Cardiac muscle cell (in vitro differentiated cells and primary cell): ENCODE results near the gene FRG1. TPM values are rescaled to one million over a fixed set of nuclear protein-coding genes. Genes with fewer than 3 reads are reported as not detected.
"Not testable (repeated sequence)": the region's sequence is repeated elsewhere in the genome, so short reads cannot be mapped to it uniquely, and the experiment has no call there.

Source experiments
- DNase-seq, 2 donors: peaks; one replicate each; pipeline versions ENCODE4 v3.0.0 to v3.0.0-alpha.2; 2010 to 2017; ENCODE audit warnings: low read depth in 1 of 2, low spot score in 1 of 2
- H3K27ac ChIP-seq: fragments of 200-600 bp; sonication (generic); 2 replicates; pipeline ENCODE4 v1.5.1; 2016
- H3K27me3 ChIP-seq: fragments of 200-600 bp; sonication (generic); 2 replicates; pipeline ENCODE4 v1.6.0; 2016; ENCODE audit warnings: control low read depth
- H3K36me3 ChIP-seq: fragments of 200-600 bp; sonication (generic); 2 replicates; pipeline ENCODE4 v1.5.1; 2016; ENCODE audit warnings: control low read depth
- H3K4me1 ChIP-seq: fragments of 200-600 bp; sonication (generic); 2 replicates; pipeline ENCODE4 v1.8.1; 2017; ENCODE audit warnings: low read depth, mild to moderate bottlenecking, mixed run types
- H3K4me3 ChIP-seq: fragments of 200-600 bp; sonication (generic); 2 replicates; pipeline ENCODE4 v1.5.1; 2016; ENCODE audit warnings: mild to moderate bottlenecking
- H3K9me3 ChIP-seq: fragments of 200-600 bp; sonication (generic); 2 replicates; pipeline ENCODE4 v1.5.1; 2017; ENCODE audit warnings: low read depth, mild to moderate bottlenecking, control low read depth
- polyA plus RNA-seq: library from polyadenylated mRNA; unstranded; fragments of >200 nt; fragmentation: Nextera tagmentation; extraction: Ambion mirVana; gene quantifications from 2 replicates; pipeline ENCODE4 v1.2.1, GENCODE V29; 2016
- total RNA-seq: library from RNA; depleted of rRNA; stranded (reverse); fragments of >200 nt; gene quantifications from 2 replicates; pipeline ENCODE4 v1.2.3, GENCODE V29; 2016
- TF ChIP-seq, protein P1 (sequence below): IDR thresholded peaks from 2 replicates; pipeline ENCODE4 v1.5.1; 2012; ENCODE audit warnings: low read depth, mild to moderate bottlenecking, low read length

The FRG1 gene
- total and polyA plus RNA-seq, 2 experiments from 2014 or later = 40.5 to 43.5 TPM

GRCh38 chr4:189917161-189917891 lies 23.3 kb upstream of the FRG1 start:
- H3K27me3 ChIP-seq = no peaks in the 10 kb centered on the region
- H3K9me3 ChIP-seq = no peaks in the 10 kb centered on the region
- no peak for DNase-seq
- H3K4me3 ChIP-seq = no peak overlapping the region
- no peak overlapping the region for H3K27ac ChIP-seq
- H3K4me1 ChIP-seq = no peaks in the 10 kb centered on the region
- TF ChIP-seq, protein P1, sequence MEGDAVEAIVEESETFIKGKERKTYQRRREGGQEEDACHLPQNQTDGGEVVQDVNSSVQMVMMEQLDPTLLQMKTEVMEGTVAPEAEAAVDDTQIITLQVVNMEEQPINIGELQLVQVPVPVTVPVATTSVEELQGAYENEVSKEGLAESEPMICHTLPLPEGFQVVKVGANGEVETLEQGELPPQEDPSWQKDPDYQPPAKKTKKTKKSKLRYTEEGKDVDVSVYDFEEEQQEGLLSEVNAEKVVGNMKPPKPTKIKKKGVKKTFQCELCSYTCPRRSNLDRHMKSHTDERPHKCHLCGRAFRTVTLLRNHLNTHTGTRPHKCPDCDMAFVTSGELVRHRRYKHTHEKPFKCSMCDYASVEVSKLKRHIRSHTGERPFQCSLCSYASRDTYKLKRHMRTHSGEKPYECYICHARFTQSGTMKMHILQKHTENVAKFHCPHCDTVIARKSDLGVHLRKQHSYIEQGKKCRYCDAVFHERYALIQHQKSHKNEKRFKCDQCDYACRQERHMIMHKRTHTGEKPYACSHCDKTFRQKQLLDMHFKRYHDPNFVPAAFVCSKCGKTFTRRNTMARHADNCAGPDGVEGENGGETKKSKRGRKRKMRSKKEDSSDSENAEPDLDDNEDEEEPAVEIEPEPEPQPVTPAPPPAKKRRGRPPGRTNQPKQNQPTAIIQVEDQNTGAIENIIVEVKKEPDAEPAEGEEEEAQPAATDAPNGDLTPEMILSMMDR = no peak
- no peaks in the 10 kb centered on the region for H3K36me3 ChIP-seq

- Histone ChIP-seq H3K27me3 (no peaks in the 10 kb centered on the region), H3K36me3 (no peaks in the 10 kb centered on the region), H3K4me1 (no peaks in the 10 kb centered on the region), H3K4me3 (no peak overlapping the region), H3K9me3 (no peaks in the 10 kb centered on the region), H3K27ac (no peak overlapping the region)
- TF ChIP-seq, protein P1 = no peak
- no peak for DNase-seq
Observed at GRCh38 chr4:189921058-189921457, 19.6 kb upstream of the FRG1 start.

DNA sequence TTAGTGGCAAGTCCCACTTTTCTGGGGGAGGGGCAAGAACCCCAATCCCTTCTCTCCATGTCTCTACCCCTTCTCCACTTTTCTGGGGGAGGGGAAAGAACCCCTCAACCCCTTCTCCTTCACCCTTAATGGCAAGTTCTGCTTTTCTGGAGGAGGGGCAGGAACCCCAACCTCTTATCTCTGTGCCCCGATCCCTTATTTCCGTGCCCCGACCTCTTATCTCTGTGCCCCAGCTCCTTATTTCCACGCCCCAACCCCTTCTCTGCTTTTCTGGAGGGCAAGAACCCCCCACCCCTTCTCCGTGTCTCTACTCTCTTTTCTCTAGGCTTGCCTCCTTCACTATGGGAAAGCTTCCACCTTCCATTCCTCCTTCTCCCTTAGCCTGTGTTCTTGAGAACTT lies 13.9 kb upstream of the FRG1 start:
- not testable (repeated sequence) for H3K27ac ChIP-seq, H3K4me3 ChIP-seq, H3K27me3 ChIP-seq, H3K9me3 ChIP-seq, H3K36me3 ChIP-seq, H3K4me1 ChIP-seq, DNase-seq

DNA sequence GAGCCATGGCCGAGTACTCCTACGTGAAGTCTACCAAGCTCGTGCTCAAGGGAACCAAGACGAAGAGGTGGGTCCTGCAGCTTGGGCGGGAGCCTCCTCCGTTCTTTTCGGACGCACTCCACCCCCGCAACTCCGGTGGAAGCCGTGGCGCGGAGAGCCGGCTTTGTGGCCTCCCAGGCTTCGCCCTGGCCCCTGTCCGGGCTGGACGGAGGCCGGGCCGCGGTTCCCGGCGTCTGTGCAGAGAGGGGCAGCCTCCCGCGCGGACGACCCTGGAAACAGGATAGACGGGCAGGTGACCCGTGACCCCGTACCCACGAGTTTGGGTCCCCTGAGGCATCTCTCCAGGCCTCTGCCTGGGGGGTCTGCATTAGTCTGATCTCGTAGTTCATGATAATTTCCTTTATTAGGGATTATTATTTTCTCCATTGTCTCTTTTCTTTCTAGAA lies 356 bp downstream of the FRG1 start:
- Histone ChIP-seq H3K27ac (peak overlapping the region; percentile 93), H3K4me1 (peaks cover 3% of the 10 kb centered on the region), H3K4me3 (peak overlapping the region; percentile 88), H3K9me3 (no peaks in the 10 kb centered on the region), H3K27me3 (no peaks in the 10 kb centered on the region), H3K36me3 (no peaks in the 10 kb centered on the region)
- DNase-seq = no peak
- TF ChIP-seq, protein P1 = no peak

- not testable (repeated sequence) for DNase-seq, H3K4me1 ChIP-seq, H3K36me3 ChIP-seq, H3K9me3 ChIP-seq, H3K27ac ChIP-seq, H3K27me3 ChIP-seq
- peak overlapping the region; percentile 88 for H3K4me3 ChIP-seq
Observed at GRCh38 chr4:189942412-189942811, 1.7 kb downstream of the FRG1 start.

GRCh38 chr4:189944077-189944476 lies 3.4 kb downstream of the FRG1 start:
- H3K27ac ChIP-seq, H3K27me3 ChIP-seq, H3K9me3 ChIP-seq: not testable (repeated sequence)

DNA sequence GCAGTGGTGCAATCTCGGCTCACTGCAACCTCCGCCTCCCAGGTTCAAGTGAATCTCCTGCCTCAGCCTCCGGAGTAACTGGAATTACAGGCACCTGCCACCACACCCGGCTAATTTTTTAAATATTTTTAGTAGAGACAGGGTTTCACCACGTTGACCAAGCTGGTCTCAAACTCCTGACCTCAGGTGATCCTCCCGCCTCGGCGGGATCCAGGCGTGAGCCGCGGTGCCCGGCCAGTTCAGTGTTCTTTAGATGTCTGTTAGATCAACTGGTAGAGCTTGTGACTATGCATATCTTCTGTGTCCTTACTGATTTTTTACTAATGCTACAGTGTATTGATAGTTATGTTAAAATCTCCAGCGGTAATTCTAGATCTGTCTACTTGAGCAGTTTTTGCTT lies 6.2 kb downstream of the FRG1 start:
- H3K36me3 ChIP-seq, H3K9me3 ChIP-seq, H3K4me1 ChIP-seq, DNase-seq, H3K27me3 ChIP-seq, H3K4me3 ChIP-seq, H3K27ac ChIP-seq: not testable (repeated sequence)

More at GRCh38 chr4:189944077-189944476, 3.4 kb downstream of the FRG1 start:
- not testable (repeated sequence) for H3K4me3 ChIP-seq, DNase-seq, H3K4me1 ChIP-seq, H3K36me3 ChIP-seq

GRCh38 chr4:189948486-189948885 lies 7.8 kb downstream of the FRG1 start:
- H3K4me3 ChIP-seq, H3K27me3 ChIP-seq, H3K9me3 ChIP-seq, H3K27ac ChIP-seq, H3K4me1 ChIP-seq, H3K36me3 ChIP-seq, DNase-seq: not testable (repeated sequence)

GRCh38 chr4:189969291-189969690 lies 28.6 kb downstream of the FRG1 start:
- H3K4me3 ChIP-seq, H3K4me1 ChIP-seq, H3K9me3 ChIP-seq, H3K27ac ChIP-seq, H3K27me3 ChIP-seq, H3K36me3 ChIP-seq, DNase-seq: not testable (repeated sequence)
